ENCODE data around the gene PRICKLE4.

DNA sequence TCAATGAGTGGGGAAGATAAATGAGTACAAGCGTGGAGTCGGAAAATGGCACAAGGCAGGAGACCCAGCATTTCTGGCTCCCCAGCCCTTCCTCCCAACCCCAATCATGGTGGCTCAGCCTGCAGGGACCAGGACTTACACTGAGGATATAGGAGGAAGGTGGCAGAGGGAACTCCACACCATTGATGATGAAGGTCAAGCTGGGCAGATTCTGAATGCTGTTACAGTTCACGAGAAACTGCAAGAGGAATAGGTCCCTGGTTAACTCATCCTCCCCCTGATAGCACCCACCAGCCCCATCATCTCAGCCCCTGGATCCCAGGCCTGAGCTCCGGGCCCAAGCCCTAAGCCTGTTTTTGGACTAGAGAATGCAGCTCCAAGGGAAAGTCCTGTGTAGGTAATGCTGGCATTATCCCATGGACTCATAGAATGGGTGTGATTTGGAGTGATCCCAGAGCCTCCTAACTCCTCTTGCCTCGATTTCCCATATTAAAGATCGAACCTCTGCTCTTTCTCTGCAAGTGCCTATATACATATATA is 42.9 kb upstream of the PRICKLE4 start:
- TF ChIP-seq, protein P1, sequence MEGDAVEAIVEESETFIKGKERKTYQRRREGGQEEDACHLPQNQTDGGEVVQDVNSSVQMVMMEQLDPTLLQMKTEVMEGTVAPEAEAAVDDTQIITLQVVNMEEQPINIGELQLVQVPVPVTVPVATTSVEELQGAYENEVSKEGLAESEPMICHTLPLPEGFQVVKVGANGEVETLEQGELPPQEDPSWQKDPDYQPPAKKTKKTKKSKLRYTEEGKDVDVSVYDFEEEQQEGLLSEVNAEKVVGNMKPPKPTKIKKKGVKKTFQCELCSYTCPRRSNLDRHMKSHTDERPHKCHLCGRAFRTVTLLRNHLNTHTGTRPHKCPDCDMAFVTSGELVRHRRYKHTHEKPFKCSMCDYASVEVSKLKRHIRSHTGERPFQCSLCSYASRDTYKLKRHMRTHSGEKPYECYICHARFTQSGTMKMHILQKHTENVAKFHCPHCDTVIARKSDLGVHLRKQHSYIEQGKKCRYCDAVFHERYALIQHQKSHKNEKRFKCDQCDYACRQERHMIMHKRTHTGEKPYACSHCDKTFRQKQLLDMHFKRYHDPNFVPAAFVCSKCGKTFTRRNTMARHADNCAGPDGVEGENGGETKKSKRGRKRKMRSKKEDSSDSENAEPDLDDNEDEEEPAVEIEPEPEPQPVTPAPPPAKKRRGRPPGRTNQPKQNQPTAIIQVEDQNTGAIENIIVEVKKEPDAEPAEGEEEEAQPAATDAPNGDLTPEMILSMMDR (IDR thresholded peaks at IDR 0.05; ENCODE audit: insufficient read depth, low read depth, low read length) = no peak
- no peak for TF ChIP-seq EZH2 (IDR thresholded peaks at IDR 0.05; ENCODE audit: insufficient read depth, low read length)

Measured in astrocyte (in vitro differentiated cells and primary cell).